ENCODE results near the gene GPR162. TPM values are rescaled to one million over a fixed set of nuclear protein-coding genes. Genes with fewer than 3 reads are reported as not detected.

Gene GPR162
- total and polyA plus RNA-seq, 12 donors = 1.1 to 42.6 (median 5.1) TPM

GRCh38 chr12:6817098-6817497, 4.5 kb upstream of the GPR162 start:
- no peak for DNase-seq
- H3K27ac ChIP-seq = no peak overlapping the region
- H3K4me3 ChIP-seq = no peak overlapping the region
- 81 to 94% (median 90%) methylated on average over 8 of the region's 8 CpGs for WGBS, 4 donors
- H3K4me1 ChIP-seq (replicated peaks in 1 of 2) = peaks cover 5 to 6% of the 10 kb centered on the region in 2 donors
- no peak for TF ChIP-seq POLR2A (IDR thresholded peaks at IDR 0.05)
- TF ChIP-seq CTCF (IDR thresholded peaks at IDR 0.05) = no peak
- H3K36me3 ChIP-seq (replicated peaks in 1 of 2) = no peaks in the 10 kb centered on the region
- intact Hi-C loops (cut with DNase I) = no loop called here
- peaks cover 14% of the 10 kb centered on the region for H3K27me3 ChIP-seq
- H3K9me3 ChIP-seq (replicated peaks in 1 of 3) = no peaks in the 10 kb centered on the region

GRCh38 chr12:6817662-6818157, 3.9 kb upstream of the GPR162 start:
- WGBS, 4 donors = 81 to 86% (median 82%) methylated on average over 20 of the region's 20 CpGs
- no peak for DNase-seq
- Histone ChIP-seq H3K27me3 (peaks cover 12% of the 10 kb centered on the region), H3K36me3 (replicated peaks in 1 of 2) (no peaks in the 10 kb centered on the region), H3K27ac (no peak overlapping the region), H3K4me3 (no peak overlapping the region), H3K9me3 (replicated peaks in 1 of 3) (no peaks in the 10 kb centered on the region), H3K4me1 (replicated peaks in 1 of 2) (peaks cover 6 to 8% of the 10 kb centered on the region in 2 donors)
- TF ChIP-seq POLR2A (IDR thresholded peaks at IDR 0.05) = no peak
- TF ChIP-seq CTCF (IDR thresholded peaks at IDR 0.05) = no peak
- intact Hi-C loops (cut with DNase I) = no loop called here

GRCh38 chr12:6818222-6818621, 3.4 kb upstream of the GPR162 start:
- TF ChIP-seq POLR2A (IDR thresholded peaks at IDR 0.05) (no peak), CTCF (IDR thresholded peaks at IDR 0.05) (no peak)
- intact Hi-C loops (cut with DNase I) = no loop called here
- Histone ChIP-seq H3K27me3 (peaks cover 9% of the 10 kb centered on the region), H3K4me1 (replicated peaks in 1 of 2) (peaks cover 6 to 8% of the 10 kb centered on the region in 2 donors), H3K27ac (no peak overlapping the region), H3K9me3 (replicated peaks in 1 of 3) (no peaks in the 10 kb centered on the region), H3K36me3 (replicated peaks in 1 of 2) (no peaks in the 10 kb centered on the region), H3K4me3 (no peak overlapping the region)
- 70 to 86% (median 74%) methylated on average over 2 to 10 of the region's 10 CpGs for WGBS, 4 donors
- peak in 1 of 7 donors; percentile 54 for DNase-seq

- 74 to 82% (median 79%) methylated on average over 4 to 5 of the region's 5 CpGs for WGBS, 4 donors
- TF ChIP-seq CTCF (IDR thresholded peaks at IDR 0.05) = no peak
- no peak for TF ChIP-seq POLR2A (IDR thresholded peaks at IDR 0.05)
Measured at GRCh38 chr12:6818645-6819044, 3.0 kb upstream of the GPR162 start.

More at GRCh38 chr12:6818645-6819044, 3.0 kb upstream of the GPR162 start:
- no peak overlapping the region for H3K4me3 ChIP-seq
- no peak overlapping the region for H3K27ac ChIP-seq
- peaks cover 6 to 8% of the 10 kb centered on the region in 2 donors for H3K4me1 ChIP-seq (replicated peaks in 1 of 2)
- no peak for DNase-seq
- no peaks in the 10 kb centered on the region for H3K36me3 ChIP-seq (replicated peaks in 1 of 2)
- H3K9me3 ChIP-seq (replicated peaks in 1 of 3) = no peaks in the 10 kb centered on the region
- H3K27me3 ChIP-seq = peaks cover 8% of the 10 kb centered on the region
- intact Hi-C loops (cut with DNase I) = no loop called here
